ENCODE measurements around the gene RARG.

RARG gene

DNA sequence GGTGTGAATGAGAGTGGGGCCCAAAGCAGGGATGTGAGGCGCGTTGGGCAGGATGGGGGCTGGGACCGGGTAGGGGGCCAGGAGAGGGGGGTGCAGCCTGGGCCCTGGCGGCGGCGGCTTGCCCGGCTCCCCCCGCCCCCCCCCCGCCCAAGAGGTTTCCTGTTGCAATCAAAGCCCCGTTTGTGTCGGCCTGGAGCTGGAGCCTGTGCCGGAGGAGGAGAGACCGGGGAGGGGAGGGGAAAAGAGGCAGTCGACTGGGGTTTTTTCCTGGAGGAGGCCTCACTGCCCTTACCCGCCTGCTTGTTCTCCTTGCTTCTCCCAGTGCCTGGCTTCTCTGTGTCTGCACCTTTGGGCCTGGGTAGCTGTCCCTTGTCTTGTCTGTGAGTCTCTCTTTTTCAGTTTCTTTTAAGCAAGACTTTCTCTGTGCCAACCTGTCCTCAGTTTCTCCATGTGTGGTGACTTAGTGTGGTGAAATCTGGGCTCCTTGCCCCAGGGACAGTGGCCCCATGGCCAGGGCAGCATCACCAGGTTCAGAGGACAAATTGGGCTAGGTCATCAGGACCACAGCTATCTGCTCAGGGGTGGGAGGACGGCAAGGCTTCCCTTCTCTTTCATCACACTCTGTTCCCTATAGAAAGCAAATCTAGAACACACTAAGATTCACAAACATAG is 8.5 kb downstream of the RARG start:
- DNase-seq (ENCODE audit: low read depth in 2 of 2) = no peak

DNA sequence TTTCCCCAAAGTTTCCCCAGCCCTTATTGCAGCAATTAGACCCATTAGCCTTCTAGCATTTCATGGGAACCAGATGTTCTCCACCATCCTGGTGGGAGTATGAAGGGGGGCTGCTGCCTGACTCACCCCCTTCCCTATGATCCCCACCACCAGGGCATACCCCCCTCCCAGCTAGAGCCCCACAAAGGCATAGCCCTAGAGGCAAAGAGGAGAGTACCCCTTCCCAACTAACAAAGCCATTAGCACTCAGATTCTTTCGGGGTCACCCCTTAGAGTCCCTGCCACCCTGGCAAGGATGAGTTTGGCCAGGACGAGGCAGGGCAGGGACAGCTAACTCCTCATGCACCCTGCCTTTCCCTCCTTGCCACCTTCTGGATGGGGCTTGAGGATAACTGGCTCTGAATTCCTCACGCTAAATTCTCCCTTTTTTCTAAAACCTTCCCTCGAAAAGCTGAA is 9.2 kb downstream of the RARG start:
- DNase-seq (ENCODE audit: low read depth in 2 of 2) = no peak

DNA sequence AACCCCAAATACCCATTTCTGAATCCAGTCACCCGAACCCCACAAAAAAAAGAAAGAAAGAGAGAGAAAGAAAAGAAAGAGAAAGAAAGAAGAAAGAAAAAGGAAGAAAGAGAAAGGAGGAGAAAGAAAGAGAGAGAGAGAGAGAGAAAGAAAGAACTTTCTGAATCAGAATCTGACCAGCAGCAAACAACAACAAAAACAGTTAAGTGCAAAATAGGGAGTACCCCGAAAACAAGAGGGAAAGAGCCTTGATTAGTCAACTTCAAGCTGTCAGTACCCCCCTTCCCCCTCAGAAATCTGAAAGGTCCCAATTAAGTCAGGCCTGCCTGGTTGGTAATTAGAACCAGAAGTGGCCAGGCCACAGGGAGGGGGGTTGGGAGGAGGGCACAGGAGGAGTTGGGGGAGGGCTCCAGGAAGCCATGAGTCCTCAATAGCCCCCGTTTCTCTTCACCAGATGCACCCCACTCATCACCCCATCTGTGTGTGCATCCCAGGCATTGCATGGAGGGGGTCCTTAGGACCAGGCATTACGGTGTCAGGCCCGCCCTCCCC is 9.8 kb downstream of the RARG start:
- no peak for DNase-seq (ENCODE audit: low read depth in 2 of 2)

DNA sequence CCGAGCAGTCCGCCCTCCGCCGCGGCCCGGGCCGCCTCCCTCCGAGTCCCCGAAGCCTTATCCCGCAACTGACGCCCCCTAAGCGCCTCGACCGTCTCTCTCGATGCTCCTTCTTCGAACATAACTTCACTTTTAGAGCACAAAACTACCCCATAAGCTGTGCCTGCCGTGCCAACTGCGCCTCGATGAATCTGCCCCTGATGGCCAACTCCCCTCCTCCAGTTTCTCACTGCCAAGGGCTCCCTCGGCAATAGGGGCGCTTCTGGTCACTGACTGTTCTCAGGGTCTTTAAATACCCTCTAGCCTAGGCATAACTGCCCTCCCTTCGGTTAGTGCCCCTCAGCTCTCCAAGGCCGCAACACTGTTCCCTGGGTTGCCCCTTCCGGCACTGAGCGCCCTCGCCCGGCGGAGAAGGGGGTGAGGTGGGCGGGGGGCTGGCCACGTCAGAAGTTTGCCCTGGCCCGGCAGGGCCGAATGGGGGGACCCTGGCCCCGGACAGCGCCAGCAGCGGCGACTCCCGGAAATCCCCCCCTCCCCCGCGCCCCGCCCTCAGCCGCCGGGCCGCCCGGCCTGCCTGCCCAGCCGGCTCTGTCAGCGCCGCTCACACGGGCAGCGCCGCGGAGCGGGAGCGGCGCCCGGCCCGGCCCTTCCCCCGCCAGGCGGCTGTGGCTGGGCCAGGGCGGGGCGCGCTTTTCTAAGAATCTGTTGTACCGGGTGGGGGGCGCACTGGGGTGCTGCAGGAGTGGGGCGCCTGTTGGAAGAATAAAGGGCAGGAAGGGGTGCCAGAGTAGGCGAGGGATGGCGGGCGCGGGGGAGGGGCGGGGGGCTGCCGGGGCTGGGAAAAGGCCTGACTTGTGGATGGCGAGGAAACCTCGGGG is 10.6 kb downstream of the RARG start:
- no peak for DNase-seq (ENCODE audit: low read depth in 2 of 2)

DNA sequence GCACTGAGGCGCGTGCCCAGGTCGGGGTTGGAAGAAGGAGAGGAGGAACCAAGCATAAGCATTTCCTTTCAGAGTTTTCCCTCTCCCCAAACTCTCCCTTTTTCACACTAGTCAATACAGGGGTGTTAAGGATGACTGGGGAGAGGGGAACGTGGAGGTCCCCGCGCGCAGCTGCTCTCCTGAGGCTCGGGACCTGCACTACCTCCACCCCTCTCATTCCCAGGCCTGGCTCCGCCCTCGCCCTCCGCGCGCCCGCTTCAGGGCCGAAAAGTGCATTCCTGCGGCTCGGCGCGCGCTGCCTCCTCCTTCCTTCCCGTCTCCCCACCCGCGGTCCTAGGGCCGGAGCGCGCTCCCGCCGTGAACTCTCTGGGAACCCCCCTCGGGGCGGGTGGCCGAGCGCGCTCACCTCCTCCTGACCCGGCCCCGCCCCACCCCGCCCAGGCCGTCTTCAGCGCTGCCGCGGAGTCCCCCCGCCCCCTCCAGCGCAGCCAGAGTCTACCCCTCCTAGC is 11.3 kb downstream of the RARG start:
- DNase-seq (ENCODE audit: low read depth in 2 of 2) = peak; percentile 58 to 75

DNA sequence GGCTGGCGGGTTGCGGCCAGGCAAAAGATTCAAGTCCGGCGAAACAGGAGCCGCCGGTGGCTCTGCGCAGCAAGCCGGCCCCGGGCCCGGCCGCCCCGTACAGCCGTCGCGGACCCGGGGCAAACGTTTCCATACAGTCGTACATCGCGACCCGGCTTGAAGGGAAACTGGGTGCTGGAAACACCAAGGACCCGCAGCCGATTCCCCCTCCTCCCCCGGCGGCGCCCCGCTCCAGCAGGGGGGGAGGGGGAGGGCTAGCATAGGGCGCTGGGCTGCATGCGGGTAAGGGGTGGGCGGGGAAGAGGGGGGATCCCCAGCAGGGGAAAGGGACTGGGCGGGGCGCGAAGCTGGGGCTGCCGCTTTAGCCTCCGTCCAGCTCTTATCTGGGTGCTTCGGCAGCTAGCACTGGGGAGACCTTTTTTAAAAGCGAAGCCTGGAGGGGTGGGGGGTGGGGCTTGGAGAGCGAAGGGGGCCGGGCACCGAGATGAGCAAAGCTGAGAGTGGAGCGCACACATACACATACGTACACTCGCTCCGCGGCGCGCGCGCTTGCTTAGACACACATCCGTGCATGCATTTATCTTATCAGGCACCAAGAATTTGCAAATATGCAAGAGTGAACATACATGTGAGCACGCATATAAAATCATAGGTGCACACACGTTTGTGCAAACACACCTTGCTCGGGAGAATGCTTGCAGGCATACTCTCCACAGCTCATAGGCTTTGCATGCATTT is 11.9 kb downstream of the RARG start:
- DNase-seq (ENCODE audit: low read depth in 2 of 2) = peak; percentile 58 to 65

DNA sequence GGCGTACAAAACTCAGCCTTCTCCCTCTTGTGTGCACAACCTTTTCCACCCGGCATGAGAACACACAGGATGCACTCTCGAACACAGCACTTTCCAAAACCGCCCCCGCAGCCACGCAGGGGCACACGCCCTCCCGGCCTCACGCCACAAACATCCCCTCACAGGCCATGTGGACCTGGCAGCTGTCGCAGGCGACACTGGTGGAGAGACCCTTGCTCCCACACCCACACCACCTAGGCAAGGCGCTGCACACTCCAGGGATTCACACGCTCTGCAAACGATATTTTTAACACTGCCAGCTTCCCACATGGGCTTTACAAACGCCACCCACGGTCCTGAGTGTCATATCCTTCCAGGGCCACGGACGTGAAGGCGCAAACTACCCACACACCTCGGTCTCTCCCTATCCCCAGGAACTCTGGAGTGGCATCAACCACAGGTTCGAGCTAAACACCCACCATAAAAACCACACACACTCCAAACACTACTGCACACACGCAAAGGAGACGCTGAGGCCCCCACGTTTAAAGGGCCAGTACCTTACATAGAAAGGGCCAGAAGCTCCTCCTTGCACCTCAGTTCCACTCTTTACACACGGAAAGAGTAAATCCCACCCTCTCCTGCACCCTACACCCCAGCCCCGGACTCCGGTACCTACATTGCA is 12.6 kb downstream of the RARG start:
- DNase-seq (ENCODE audit: low read depth in 2 of 2) = peak; percentile 57 to 68

DNA sequence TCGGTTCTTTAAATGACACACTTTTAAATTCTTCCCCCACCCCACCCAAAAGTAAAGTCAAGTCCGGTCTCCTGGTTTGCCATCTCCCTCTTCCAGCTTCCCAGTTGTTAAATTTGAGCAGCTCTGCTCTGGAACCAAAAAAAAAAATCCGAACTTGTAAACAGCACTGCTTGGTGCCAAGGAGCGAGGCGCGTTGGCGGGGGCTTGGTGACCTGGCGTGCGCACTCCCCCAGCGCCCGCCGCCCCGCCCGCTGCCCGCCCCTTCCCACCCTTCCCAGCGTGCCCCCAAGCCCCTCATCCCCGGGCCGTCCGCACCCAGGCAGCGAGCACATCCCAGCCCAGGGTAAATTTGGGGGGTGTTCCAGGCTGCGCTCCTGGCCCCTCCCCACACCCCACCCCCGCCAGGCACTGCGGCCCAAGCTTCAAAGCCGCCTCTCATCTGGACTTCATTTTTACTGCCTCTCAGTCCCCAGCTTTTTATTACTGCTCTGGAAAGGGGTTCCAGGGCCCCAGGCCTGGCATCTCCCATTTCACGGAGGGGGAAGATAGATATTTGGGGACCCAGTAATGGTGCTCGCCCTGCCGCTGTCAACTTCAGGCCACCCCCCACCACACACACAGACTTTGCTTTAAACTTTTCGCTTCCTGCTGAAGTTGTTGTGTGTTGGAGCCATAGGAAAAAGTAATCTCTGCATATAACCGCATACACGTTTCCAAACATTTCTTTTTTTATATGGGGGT is 13.3 kb downstream of the RARG start:
- DNase-seq (ENCODE audit: low read depth in 2 of 2) = no peak

DNA sequence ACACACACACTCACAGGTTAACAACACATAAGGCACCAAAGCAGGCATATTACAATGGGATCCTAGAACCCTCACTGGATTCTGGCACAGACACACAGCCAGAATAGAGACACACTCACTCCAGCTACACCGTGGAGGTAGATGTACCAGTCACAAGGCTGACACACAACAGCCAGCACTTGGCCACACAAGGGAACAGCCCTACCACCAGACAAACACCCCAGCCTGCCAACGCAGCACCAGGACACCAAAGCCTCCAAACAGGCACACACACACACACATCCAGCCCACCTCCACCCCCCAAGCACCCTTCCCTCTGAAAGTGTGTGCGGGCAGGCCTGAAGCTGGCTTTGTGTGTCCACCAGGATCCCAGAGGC is 14.1 kb downstream of the RARG start:
- no peak for DNase-seq (ENCODE audit: low read depth in 2 of 2)

DNA sequence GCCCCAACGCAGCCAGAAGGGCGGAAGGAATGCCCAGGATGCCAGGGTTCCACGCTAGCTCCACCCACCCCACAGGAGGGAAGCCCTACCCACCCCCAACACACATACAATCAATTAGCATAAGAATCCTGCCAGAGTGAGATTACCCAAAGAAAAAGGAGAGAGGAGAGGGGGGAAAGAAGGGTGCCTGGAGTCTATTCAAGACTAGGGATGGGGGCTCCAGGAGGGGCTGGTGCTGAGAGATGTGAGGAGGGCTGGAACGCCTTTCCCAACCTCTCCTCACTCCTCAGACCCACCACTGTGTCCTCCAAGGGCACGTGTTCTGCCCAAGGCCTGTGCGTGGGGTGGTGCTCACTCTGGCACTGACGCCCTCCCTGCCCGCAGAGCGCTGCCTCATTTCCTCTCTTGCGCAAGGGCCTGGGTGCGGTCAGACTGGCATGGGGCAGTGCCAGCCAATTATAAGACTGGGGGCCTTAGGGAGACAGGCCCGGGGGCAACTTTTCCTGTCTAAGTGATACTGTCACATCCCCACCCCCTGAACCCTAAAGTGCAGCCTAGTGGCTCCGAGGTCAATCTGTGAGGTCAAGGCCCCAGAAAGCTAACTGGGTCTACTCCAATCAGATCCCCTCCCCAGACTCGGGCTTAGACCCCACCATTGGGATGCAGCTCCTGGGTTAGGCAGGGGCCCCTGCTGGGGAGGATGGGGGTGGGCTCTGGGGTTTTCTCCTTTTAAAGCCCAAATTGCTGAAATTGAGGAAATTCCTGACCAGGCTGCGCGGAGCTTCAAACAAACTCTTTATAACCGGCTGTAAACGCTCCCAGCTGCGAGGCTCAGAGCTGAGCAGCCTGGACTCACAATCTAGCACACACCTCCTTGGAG is 14.7 kb downstream of the RARG start:
- no peak for DNase-seq (ENCODE audit: low read depth in 2 of 2)

DNA sequence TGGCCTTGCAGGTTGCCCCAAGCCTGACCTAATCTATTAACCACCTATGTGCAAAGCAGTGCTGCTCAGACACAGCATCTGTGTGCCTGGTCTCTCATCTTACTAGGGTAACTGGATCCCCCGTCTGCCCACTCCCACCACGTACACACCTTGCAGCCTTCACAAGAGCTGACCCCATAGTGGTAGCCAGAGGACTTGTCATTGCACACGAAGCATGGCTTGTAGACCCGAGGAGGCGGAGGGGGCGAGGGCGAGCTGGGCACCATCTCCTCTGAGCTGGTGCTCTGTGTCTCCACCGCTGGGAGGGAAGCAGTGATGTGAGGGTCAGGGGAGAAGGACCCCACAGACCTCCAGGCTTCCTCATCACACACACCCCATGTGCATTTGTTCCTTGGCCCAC is 16.5 kb downstream of the RARG start:
- no peak for DNase-seq (ENCODE audit: low read depth in 2 of 2)

DNA sequence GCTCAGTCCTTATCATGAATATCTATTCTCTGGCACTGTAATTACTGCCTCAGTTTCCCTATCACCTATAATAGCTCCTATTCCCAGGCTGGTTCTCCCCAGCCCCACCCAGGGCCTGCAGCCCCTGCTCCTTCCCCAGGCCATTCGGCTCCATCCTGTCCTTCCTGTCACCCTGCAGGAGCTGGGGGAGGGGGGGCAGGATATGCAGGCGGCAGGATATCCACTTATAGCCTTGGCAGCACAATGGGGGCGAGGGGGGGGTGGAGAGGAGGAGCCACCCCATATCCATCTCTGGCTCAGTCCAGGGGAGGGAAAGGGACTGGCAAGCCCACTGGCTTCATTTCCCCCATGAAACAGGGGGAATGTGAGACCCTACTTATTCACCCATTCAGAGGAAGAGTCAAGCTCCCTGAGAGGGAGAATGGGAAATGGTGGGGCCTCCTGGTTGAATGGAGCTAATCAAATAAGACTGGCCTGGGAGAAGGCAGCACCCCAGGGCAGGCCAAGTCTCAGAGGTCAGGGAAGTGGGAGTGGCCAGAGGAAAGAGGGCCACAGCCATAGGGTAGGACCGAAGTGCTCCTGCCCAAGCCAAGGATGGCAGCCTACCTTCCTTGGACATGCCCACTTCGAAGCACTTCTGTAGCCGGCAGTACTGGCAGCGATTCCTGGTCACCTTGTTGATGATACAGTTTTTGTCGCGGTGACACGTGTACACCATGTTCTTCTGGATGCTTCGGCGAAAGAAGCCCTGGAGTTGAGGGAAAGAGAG is 17.1 kb downstream of the RARG start:
- no peak for DNase-seq (ENCODE audit: low read depth in 2 of 2)

DNA sequence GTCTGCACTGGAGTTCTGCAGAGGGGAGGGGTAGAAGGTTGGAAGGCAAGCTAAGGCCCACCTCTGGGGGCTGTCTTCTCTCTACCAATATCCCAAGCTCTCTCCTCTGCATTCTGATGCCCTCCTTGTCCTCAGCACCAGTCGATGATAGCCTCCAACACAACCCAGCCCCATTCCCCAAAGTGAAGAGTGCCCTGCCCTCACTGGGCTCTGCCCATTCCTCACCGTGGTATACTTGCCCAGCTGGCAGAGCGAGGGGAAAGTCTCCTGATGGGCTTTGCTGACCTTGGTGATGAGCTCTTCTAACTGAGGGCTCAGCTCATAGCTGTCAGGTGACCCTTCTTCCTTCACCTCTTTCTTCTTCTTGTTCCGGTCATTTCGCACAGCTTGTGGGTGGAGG is 17.8 kb downstream of the RARG start:
- DNase-seq (ENCODE audit: low read depth in 2 of 2) = no peak

DNA sequence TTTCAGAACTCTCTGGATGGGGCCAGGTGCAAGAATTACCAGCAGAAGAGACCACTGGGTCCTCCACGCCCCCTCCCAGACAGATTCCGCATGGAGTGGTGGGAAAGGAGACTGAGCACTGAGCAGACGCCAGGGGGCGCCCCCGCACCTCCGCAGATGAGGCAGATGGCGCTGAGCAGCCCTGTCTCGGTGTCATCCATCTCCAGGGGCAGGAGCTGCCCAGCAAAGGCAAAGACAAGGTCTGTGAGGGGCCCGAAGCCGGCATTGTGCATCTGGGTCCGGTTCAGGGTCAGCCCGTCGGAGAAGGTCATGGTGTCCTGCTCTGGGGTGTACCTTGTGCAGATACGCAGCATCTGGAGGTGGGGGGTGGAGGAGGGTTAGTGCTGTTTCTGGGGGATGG is 18.7 kb downstream of the RARG start:
- peak; percentile 61 to 84 for DNase-seq (ENCODE audit: low read depth in 2 of 2)

DNA sequence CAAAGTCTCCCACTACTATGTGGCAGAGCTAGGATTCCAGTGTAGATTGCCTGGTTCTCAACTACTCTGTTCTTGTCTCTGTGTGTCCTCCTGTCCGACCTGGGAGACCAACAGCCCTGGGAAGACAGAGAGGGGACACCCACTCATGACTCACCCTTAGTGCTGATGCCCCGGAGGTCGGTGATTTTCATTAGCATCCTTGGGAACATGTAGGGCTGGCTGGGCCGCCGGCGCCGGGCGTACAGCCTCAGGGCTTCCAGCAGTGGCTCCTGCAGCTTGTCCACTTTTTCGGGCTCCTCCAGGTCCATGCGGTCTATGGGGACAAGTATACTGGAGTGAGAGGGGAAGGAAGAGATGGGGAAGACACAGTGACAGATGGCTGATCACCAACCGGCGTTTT is 19.1 kb downstream of the RARG start:
- no peak for DNase-seq (ENCODE audit: low read depth in 2 of 2)

DNA sequence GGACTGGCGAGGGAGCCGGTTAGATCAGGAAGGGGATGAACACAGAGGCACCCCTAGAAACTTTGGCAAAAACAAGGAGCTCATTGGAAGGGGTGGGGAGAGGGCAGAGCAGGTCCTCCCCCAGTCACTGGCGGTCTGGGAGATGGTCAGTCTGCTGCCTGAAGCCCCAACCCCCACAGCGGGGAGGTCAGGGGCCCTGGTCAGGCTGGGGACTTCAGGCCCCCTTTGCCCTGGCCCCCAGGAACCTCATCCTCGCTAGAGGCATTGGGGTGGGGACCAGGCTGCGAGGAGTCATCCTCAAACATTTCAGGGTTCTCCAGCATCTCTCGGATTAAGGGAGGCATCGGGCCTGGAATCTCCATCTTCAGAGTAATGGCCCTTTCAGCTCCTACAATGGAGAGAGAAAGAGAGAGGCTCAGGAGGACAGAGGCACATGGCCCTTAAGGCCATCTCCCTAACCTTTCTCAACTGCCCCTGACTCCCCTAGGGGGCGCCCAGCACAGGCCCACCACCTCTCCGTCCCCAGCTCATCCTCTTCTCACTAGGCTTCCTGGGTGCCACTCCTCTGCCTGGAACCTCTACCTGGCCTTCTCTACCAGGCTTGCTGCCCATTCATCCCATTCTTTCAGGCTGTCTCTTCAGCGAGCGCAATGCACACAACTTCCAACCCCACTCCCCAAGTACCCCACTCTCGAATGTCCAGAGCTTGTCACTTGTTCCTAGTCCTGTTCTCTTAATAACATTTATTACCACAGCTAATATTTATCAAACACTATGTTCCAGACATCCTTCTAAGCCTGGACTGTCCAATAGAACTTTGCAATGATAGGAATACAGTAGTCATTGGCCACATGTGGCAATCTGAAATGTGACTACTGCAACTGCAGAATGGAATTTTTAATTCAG is 20.3 kb downstream of the RARG start:
- no peak for DNase-seq (ENCODE audit: low read depth in 2 of 2)

DNA sequence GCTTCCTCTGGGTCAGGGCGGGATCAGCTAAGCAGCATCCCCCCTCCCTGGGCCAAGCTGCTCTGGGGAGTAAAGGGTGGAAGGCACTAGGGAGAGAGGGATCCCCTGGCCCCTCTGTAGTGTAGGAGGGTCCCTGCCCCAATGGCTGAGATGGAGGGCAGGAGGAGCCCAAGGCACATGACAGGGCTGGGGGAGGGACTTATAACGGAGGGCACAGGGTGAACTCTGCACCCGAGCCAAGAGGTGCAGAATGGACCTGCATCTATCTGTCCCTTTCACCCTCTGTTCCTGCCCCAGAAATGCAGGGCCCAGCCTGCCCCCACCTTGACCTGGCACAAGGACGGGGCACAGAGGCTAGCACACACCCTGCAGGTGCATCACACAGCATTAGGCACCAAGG is 21.2 kb downstream of the RARG start:
- no peak for DNase-seq (ENCODE audit: low read depth in 2 of 2)

DNA sequence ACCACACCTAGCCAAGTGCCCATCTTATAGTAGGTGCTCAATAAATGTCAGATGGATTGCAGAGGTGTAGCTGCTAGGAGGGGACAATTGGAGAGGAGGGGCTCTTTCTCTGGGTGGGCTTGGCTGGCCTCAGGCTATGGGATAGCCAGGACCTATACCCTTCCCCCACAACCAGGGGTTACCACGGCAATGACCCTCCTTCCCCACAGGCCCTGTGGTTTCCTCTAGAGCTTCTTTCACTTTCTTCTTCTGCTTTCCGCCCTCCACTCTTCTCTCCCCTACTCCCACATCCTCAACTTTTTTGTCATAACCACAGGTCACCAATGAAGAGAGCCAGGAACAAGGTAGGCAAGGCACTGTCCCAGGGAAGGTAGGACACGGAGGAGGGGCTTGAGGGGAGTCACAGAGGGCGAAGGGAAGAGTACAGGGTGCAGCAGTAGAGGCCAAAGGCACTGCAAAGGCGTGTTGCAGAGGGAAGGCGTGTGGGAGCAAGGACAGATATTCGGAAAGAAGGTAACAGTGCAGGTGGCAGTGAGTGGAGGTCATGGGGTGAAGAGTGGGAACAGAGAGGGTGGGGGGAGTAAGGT is 23.0 kb downstream of the RARG start:
- no peak for DNase-seq (ENCODE audit: low read depth in 2 of 2)
